Parathyroid adenoma (tissue), 2 donors: Measurements from ENCODE around the gene CSNK2A1.

Source experiments
- H2AFZ ChIP-seq: fragments of 300-600 bp; sonication (generic); one replicate; pipeline ENCODE4 v1.7.0; 2017; ENCODE audit warnings: antibody characterized with exemption, mild to moderate bottlenecking
- H3K27ac ChIP-seq: fragments of 300-600 bp; sonication (generic); one replicate; pipeline ENCODE4 v1.7.0; 2017
- H3K27me3 ChIP-seq: fragments of 300-600 bp; sonication (generic); one replicate; pipeline ENCODE4 v1.7.0; 2017; ENCODE audit warnings: low read length; ENCODE audit not compliant: control insufficient read depth, insufficient read depth
- H3K36me3 ChIP-seq: fragments of 300-600 bp; sonication (generic); one replicate; pipeline ENCODE4 v1.7.0; 2017; ENCODE audit warnings: low read length; ENCODE audit not compliant: control insufficient read depth, insufficient read depth
- H3K4me1 ChIP-seq: fragments of 300-600 bp; sonication (generic); one replicate; pipeline ENCODE4 v1.7.0; 2017; ENCODE audit warnings: control low read depth
- H3K4me2 ChIP-seq: fragments of 300-600 bp; sonication (generic); one replicate; pipeline ENCODE4 v1.7.0; 2017; ENCODE audit warnings: low read length
- H3K4me3 ChIP-seq: fragments of 300-600 bp; sonication (generic); one replicate; pipeline ENCODE4 v1.7.0; 2017; ENCODE audit warnings: low read depth, low read length
- H3K79me2 ChIP-seq: fragments of 300-600 bp; sonication (generic); one replicate; pipeline ENCODE4 v1.7.0; 2017; ENCODE audit warnings: control low read depth
- H3K9ac ChIP-seq: fragments of 300-600 bp; sonication (generic); one replicate; pipeline ENCODE4 v1.7.0; 2017; ENCODE audit warnings: mild to moderate bottlenecking
- H3K9me3 ChIP-seq: fragments of 300-600 bp; sonication (generic); one replicate; pipeline ENCODE4 v1.7.0; 2017; ENCODE audit warnings: low read length; ENCODE audit not compliant: control insufficient read depth
- CTCF ChIP-seq: fragments of 300-600 bp; sonication (generic); IDR thresholded peaks from one replicate; pipeline ENCODE4 v1.7.0; 2017; ENCODE audit warnings: antibody characterized with exemption, mild to moderate bottlenecking
- donor health status: primary hyperparathyroidism.

The CSNK2A1 gene

GRCh38 chr20:438571-439469 lies 104.8 kb downstream of the CSNK2A1 start:
- TF ChIP-seq CTCF: no peak
- no peak overlapping the region for H3K9ac ChIP-seq
- H3K4me3 ChIP-seq: no peak overlapping the region
- H3K4me2 ChIP-seq: no peak overlapping the region
- no peaks in the 10 kb centered on the region for H3K9me3 ChIP-seq
- H3K4me1 ChIP-seq: no peaks in the 10 kb centered on the region
- peaks cover 4% of the 10 kb centered on the region for H3K79me2 ChIP-seq
- H3K27me3 ChIP-seq: no peaks in the 10 kb centered on the region
- H3K27ac ChIP-seq: no peak overlapping the region
- no peaks in the 10 kb centered on the region for H3K36me3 ChIP-seq
- H2AFZ ChIP-seq: no peak overlapping the region

- H3K79me2 ChIP-seq: peaks cover 4% of the 10 kb centered on the region
- no peaks in the 10 kb centered on the region for H3K36me3 ChIP-seq
- H3K27me3 ChIP-seq: no peaks in the 10 kb centered on the region
- no peaks in the 10 kb centered on the region for H3K4me1 ChIP-seq
- H3K4me2 ChIP-seq: no peak overlapping the region
- no peaks in the 10 kb centered on the region for H3K9me3 ChIP-seq
- no peak overlapping the region for H3K27ac ChIP-seq
- H3K4me3 ChIP-seq: no peak overlapping the region
- no peak for TF ChIP-seq CTCF
- no peak overlapping the region for H2AFZ ChIP-seq
- H3K9ac ChIP-seq: no peak overlapping the region
Observed at GRCh38 chr20:437787-438486, 105.7 kb downstream of the CSNK2A1 start.

- Histone ChIP-seq H3K4me3 (no peak overlapping the region), H3K9ac (no peak overlapping the region), H3K36me3 (no peaks in the 10 kb centered on the region), H3K9me3 (no peaks in the 10 kb centered on the region), H2AFZ (no peak overlapping the region), H3K27ac (no peak overlapping the region), H3K27me3 (no peaks in the 10 kb centered on the region), H3K4me2 (no peak overlapping the region), H3K79me2 (peaks cover 4% of the 10 kb centered on the region), H3K4me1 (no peaks in the 10 kb centered on the region)
- TF ChIP-seq CTCF: no peak
Observed at GRCh38 chr20:436476-436875, 107.1 kb downstream of the CSNK2A1 start.

GRCh38 chr20:435558-435957 lies 108.0 kb downstream of the CSNK2A1 start:
- no peaks in the 10 kb centered on the region for H3K4me1 ChIP-seq
- H3K79me2 ChIP-seq: peaks cover under 1% of the 10 kb centered on the region
- H3K27ac ChIP-seq: no peak overlapping the region
- no peak overlapping the region for H3K4me3 ChIP-seq
- H2AFZ ChIP-seq: no peak overlapping the region
- no peaks in the 10 kb centered on the region for H3K36me3 ChIP-seq
- no peak for TF ChIP-seq CTCF
- H3K4me2 ChIP-seq: no peak overlapping the region
- no peak overlapping the region for H3K9ac ChIP-seq
- H3K9me3 ChIP-seq: no peaks in the 10 kb centered on the region
- H3K27me3 ChIP-seq: no peaks in the 10 kb centered on the region
